RWPE2 (cell line): ENCODE results near the gene ARHGAP11A.

ENCODE experiments used
- ATAC-seq: fragments of 200-7000 bp; cut with Tn5 transposase; 3 replicates; pipeline ENCODE4 v1.9.1; 2021; ENCODE audit warnings: low read depth
- DNase-seq: peaks from one replicate; pipeline ENCODE4 v3.0.0-alpha.2; 2020; ENCODE audit warnings: low spot score
- H3K27ac ChIP-seq: fragments of 450-650 bp; 2 replicates; pipeline ENCODE4 v1.5.1; 2017; ENCODE audit warnings: mild to moderate bottlenecking; ENCODE audit not compliant: poor library complexity, severe bottlenecking
- H3K27me3 ChIP-seq: fragments of 250-450 bp; sonication (Bioruptor Pico); 2 replicates; pipeline ENCODE4 v1.5.1; 2021; ENCODE audit warnings: mild to moderate bottlenecking, moderate library complexity; ENCODE audit not compliant: insufficient read depth, poor library complexity, severe bottlenecking
- H3K36me3 ChIP-seq: fragments of 250-450 bp; sonication (Bioruptor Pico); 2 replicates; pipeline ENCODE4 v1.5.1; 2020; ENCODE audit warnings: low read depth, mild to moderate bottlenecking, moderate library complexity
- H3K4me1 ChIP-seq: fragments of 250-450 bp; sonication (Bioruptor Pico); 2 replicates; pipeline ENCODE4 v1.5.1; 2021; ENCODE audit warnings: mild to moderate bottlenecking, moderate library complexity; ENCODE audit not compliant: insufficient read depth, poor library complexity, severe bottlenecking
- H3K4me3 ChIP-seq: fragments of 250-450 bp; sonication (Bioruptor Pico); 2 replicates; pipeline ENCODE4 v1.5.1; 2021; ENCODE audit warnings: mild to moderate bottlenecking, moderate library complexity; ENCODE audit not compliant: severe bottlenecking
- H3K9me3 ChIP-seq: fragments of 250-450 bp; sonication (Bioruptor Pico); 2 replicates; pipeline ENCODE4 v1.5.1; 2021; ENCODE audit warnings: mild to moderate bottlenecking, moderate library complexity; ENCODE audit not compliant: severe bottlenecking
- TF ChIP-seq, protein P1 (sequence below): fragments of 450-650 bp; IDR thresholded peaks from one replicate; pipeline ENCODE4 v1.5.1; 2017; ENCODE audit warnings: mild to moderate bottlenecking, moderate library complexity; ENCODE audit not compliant: poor library complexity, severe bottlenecking

The ARHGAP11A gene

DNA sequence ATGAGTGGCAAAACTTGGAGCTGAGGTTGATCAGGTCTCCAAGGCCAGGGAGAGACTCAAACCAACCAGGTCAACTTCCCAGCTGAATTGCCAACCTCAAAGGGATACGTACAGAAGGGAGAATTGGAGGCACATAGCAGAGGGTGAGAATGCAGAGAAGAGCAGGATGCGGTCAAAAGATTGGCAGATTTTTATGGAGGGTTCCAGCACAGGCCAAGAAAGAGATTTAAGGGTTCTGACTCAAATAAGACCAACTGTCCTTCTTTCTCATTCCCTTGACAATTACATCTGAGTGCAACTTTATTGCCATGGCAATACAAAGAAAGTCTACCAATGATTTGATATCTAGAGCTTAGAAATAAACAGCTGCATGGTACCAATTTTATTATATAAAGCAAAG, 59.4 kb downstream of the ARHGAP11A start:
- no peaks in the 10 kb centered on the region for H3K36me3 ChIP-seq
- no peaks in the 10 kb centered on the region for H3K27me3 ChIP-seq
- ATAC-seq (no peak), DNase-seq (no peak)
- H3K27ac ChIP-seq, result no peak overlapping the region
- peaks cover 9% of the 10 kb centered on the region for H3K4me1 ChIP-seq
- no peak overlapping the region for H3K4me3 ChIP-seq
- TF ChIP-seq, protein P1, sequence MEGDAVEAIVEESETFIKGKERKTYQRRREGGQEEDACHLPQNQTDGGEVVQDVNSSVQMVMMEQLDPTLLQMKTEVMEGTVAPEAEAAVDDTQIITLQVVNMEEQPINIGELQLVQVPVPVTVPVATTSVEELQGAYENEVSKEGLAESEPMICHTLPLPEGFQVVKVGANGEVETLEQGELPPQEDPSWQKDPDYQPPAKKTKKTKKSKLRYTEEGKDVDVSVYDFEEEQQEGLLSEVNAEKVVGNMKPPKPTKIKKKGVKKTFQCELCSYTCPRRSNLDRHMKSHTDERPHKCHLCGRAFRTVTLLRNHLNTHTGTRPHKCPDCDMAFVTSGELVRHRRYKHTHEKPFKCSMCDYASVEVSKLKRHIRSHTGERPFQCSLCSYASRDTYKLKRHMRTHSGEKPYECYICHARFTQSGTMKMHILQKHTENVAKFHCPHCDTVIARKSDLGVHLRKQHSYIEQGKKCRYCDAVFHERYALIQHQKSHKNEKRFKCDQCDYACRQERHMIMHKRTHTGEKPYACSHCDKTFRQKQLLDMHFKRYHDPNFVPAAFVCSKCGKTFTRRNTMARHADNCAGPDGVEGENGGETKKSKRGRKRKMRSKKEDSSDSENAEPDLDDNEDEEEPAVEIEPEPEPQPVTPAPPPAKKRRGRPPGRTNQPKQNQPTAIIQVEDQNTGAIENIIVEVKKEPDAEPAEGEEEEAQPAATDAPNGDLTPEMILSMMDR, result no peak
- H3K9me3 ChIP-seq, result no peaks in the 10 kb centered on the region

DNA sequence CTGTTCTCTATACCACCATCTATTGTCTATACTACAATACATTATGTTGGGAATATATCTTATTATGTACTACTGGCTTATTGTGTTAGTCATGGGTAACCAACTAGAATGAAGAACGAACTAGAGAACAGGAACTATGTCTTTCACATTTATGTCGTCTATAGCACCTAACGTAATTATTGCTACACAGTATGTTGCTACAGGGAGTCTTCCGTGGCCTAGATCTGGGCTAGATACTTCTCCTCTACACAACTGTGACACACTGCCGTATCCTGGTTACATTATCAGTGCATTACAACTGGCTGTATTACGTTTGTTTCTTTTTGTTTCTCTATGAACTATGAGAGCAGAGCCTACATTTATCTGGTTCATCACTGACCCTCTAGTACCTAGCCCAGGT, 60.2 kb downstream of the ARHGAP11A start:
- Histone ChIP-seq H3K36me3 (no peaks in the 10 kb centered on the region), H3K4me1 (peaks cover 2% of the 10 kb centered on the region), H3K27ac (no peak overlapping the region), H3K9me3 (no peaks in the 10 kb centered on the region), H3K27me3 (no peaks in the 10 kb centered on the region), H3K4me3 (no peak overlapping the region)
- no peak for ATAC-seq
- no peak for DNase-seq
- TF ChIP-seq, protein P1, result no peak

DNA sequence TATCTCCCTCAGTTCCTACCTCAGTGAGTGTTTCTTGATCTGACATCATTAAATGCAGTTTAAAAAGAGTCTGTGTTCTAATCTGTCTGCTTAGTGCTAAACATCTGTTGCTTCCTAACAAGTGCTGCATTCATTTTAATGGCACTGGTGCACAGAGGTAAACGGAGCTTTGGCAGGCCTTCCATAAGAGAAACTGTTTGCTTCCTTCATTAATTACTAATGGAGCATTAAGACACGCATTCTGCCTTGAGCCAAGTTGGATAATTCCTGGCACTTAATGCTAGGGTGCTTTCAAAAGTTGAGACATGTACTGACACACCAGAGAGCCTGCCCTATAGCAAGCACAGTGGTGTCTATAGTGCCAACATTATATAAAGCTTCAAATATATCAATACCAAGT, 60.9 kb downstream of the ARHGAP11A start:
- Histone ChIP-seq H3K4me3 (no peak overlapping the region), H3K4me1 (no peaks in the 10 kb centered on the region), H3K27me3 (no peaks in the 10 kb centered on the region), H3K36me3 (no peaks in the 10 kb centered on the region), H3K9me3 (no peaks in the 10 kb centered on the region), H3K27ac (no peak overlapping the region)
- DNase-seq (no peak), ATAC-seq (no peak)
- TF ChIP-seq, protein P1, result no peak

DNA sequence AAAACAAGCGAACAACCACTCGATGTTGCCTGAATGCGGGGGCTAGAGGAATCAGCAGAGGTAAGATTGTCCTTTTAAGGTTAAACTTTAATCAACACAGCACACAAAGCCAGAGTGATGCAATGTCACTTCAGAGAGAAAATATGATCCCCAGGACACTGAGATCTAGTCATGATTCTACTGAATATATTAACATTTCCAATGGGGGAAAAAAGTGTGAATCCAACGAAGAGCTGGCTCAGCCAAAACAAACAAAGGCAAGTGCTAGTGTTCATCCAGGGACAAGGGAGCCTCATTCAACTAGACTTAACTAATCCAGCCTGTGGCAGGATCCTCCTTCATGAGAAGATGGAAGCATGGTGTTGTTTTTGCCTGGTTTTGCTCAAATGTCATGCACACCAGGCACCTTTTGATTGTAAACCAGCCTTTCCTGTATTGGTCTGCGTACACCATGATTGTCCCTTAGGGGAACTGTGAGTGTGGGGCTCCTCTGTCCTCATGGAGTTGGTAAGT, 62.0 kb downstream of the ARHGAP11A start:
- Histone ChIP-seq H3K9me3 (no peaks in the 10 kb centered on the region), H3K27ac (no peak overlapping the region), H3K27me3 (no peaks in the 10 kb centered on the region), H3K4me1 (peaks cover 5% of the 10 kb centered on the region), H3K36me3 (no peaks in the 10 kb centered on the region), H3K4me3 (no peak overlapping the region)
- DNase-seq, result no peak
- ATAC-seq, result no peak
- TF ChIP-seq, protein P1, result no peak

DNA sequence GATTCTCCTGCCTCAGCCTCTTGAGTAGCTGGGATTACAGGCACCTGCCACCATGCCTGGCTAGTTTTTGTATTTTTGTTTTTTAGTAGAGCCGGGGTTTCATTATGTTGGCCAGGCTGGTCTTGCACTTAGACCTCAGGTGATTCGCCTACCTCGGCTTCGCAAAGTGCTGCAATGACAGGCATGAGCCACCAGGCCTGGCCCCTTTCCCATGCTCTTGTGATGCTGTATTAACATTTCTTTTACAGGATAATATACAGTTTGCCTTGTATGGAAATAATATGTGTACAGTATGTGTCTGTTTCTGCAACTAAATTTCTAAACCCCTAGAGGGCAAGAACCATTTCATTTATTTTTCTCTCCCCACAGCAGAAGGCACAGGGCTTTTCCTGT, 64.0 kb downstream of the ARHGAP11A start:
- Histone ChIP-seq H3K9me3 (no peaks in the 10 kb centered on the region), H3K4me1 (peaks cover 25% of the 10 kb centered on the region), H3K36me3 (no peaks in the 10 kb centered on the region), H3K27ac (no peak overlapping the region), H3K4me3 (no peak overlapping the region), H3K27me3 (no peaks in the 10 kb centered on the region)
- DNase-seq (no peak), ATAC-seq (no peak)
- TF ChIP-seq, protein P1, result no peak
